Nephron (organoid): Measurements from ENCODE around the gene TOP3A.

Source experiments
- H3K27ac Mint-ChIP-seq, 3 experiments: 2 replicates each; pipeline ENCODE4 v1.8.0; 2020; ENCODE audit warnings: mixed read lengths in 3 of 3, mild to moderate bottlenecking in 2 of 3, moderate library complexity in 1 of 3
- H3K27me3 Mint-ChIP-seq: 2 replicates; pipeline ENCODE4 v1.8.0; 2021; ENCODE audit warnings: low read depth, mild to moderate bottlenecking, moderate library complexity, mixed read lengths
- H3K36me3 Mint-ChIP-seq: 2 replicates; pipeline ENCODE4 v1.8.0; 2020; ENCODE audit warnings: low read depth, mixed read lengths
- H3K4me1 Mint-ChIP-seq: 2 replicates; pipeline ENCODE4 v1.8.0; 2020; ENCODE audit warnings: mixed read lengths
- H3K4me3 Mint-ChIP-seq, 3 experiments: 2 replicates each; pipeline ENCODE4 v1.8.0; 2020; ENCODE audit warnings: mild to moderate bottlenecking in 3 of 3, mixed read lengths in 3 of 3, moderate library complexity in 2 of 3
- H3K9me3 Mint-ChIP-seq: 2 replicates; pipeline ENCODE4 v1.8.0; 2020; ENCODE audit warnings: mixed read lengths
- CTCF ChIP-seq, 3 experiments: fragments of 200-600 bp; sonication (generic); IDR thresholded peaks; one replicate each; pipeline ENCODE4 v1.5.0; 2021; ENCODE audit warnings: antibody characterized with exemption in 3 of 3; ENCODE audit not compliant: unreplicated experiment in 3 of 3

Gene TOP3A

GRCh38 chr17:18332909-18333489, 18.2 kb upstream of the TOP3A start:
- H3K27ac Mint-ChIP-seq, result no peak overlapping the region
- H3K4me3 Mint-ChIP-seq, result no peak overlapping the region

GRCh38 chr17:18331879-18332278, 17.1 kb upstream of the TOP3A start:
- Mint-ChIP-seq H3K36me3 (peaks cover 53% of the 10 kb centered on the region), H3K4me3 (no peak overlapping the region), H3K27me3 (no peaks in the 10 kb centered on the region), H3K27ac (no peak overlapping the region), H3K4me1 (no peaks in the 10 kb centered on the region), H3K9me3 (no peaks in the 10 kb centered on the region)
- no peak for TF ChIP-seq CTCF (IDR thresholded peaks at IDR 0.05; ENCODE audit: unreplicated experiment in 3 of 3)

More at GRCh38 chr17:18332909-18333489, 18.2 kb upstream of the TOP3A start:
- TF ChIP-seq CTCF (IDR thresholded peaks at IDR 0.05; ENCODE audit: unreplicated experiment in 3 of 3), result no peak
- Mint-ChIP-seq H3K27me3 (no peaks in the 10 kb centered on the region), H3K9me3 (no peaks in the 10 kb centered on the region), H3K4me1 (no peaks in the 10 kb centered on the region), H3K36me3 (peaks cover 55% of the 10 kb centered on the region)

GRCh38 chr17:18328643-18329204, 13.9 kb upstream of the TOP3A start:
- H3K36me3 Mint-ChIP-seq, result peaks cover 53% of the 10 kb centered on the region
- H3K9me3 Mint-ChIP-seq, result no peaks in the 10 kb centered on the region
- H3K27ac Mint-ChIP-seq, result no peak overlapping the region
- no peaks in the 10 kb centered on the region for H3K27me3 Mint-ChIP-seq
- H3K4me3 Mint-ChIP-seq, result no peak overlapping the region
- no peak for TF ChIP-seq CTCF (IDR thresholded peaks at IDR 0.05; ENCODE audit: unreplicated experiment in 3 of 3)
- no peaks in the 10 kb centered on the region for H3K4me1 Mint-ChIP-seq

GRCh38 chr17:18327556-18327955, 12.8 kb upstream of the TOP3A start:
- no peaks in the 10 kb centered on the region for H3K4me1 Mint-ChIP-seq
- H3K27me3 Mint-ChIP-seq, result no peaks in the 10 kb centered on the region
- peaks cover 58% of the 10 kb centered on the region for H3K36me3 Mint-ChIP-seq
- no peak overlapping the region for H3K4me3 Mint-ChIP-seq
- H3K9me3 Mint-ChIP-seq, result no peaks in the 10 kb centered on the region
- no peak overlapping the region for H3K27ac Mint-ChIP-seq
- no peak for TF ChIP-seq CTCF (IDR thresholded peaks at IDR 0.05; ENCODE audit: unreplicated experiment in 3 of 3)

GRCh38 chr17:18327093-18327492, 12.3 kb upstream of the TOP3A start:
- Mint-ChIP-seq H3K9me3 (no peaks in the 10 kb centered on the region), H3K27me3 (no peaks in the 10 kb centered on the region), H3K36me3 (peaks cover 54% of the 10 kb centered on the region), H3K4me1 (no peaks in the 10 kb centered on the region), H3K4me3 (no peak overlapping the region), H3K27ac (no peak overlapping the region)
- no peak for TF ChIP-seq CTCF (IDR thresholded peaks at IDR 0.05; ENCODE audit: unreplicated experiment in 3 of 3)

- no peaks in the 10 kb centered on the region for H3K9me3 Mint-ChIP-seq
- H3K4me3 Mint-ChIP-seq, result no peak overlapping the region
- no peak overlapping the region for H3K27ac Mint-ChIP-seq
- H3K4me1 Mint-ChIP-seq, result no peaks in the 10 kb centered on the region
- H3K36me3 Mint-ChIP-seq, result peaks cover 52% of the 10 kb centered on the region
- no peaks in the 10 kb centered on the region for H3K27me3 Mint-ChIP-seq
- no peak for TF ChIP-seq CTCF (IDR thresholded peaks at IDR 0.05; ENCODE audit: unreplicated experiment in 3 of 3)
Observed at GRCh38 chr17:18326572-18326971, 11.8 kb upstream of the TOP3A start.
